HG03196 (cell line): ENCODE data around the gene ABLIM2.

Source experiments
- ATAC-seq: cut with Tn5 transposase; IDR thresholded peaks from one replicate; pipeline ENCODE4 v1.9.1; 2021; ENCODE audit not compliant: unreplicated experiment

The ABLIM2 gene

DNA sequence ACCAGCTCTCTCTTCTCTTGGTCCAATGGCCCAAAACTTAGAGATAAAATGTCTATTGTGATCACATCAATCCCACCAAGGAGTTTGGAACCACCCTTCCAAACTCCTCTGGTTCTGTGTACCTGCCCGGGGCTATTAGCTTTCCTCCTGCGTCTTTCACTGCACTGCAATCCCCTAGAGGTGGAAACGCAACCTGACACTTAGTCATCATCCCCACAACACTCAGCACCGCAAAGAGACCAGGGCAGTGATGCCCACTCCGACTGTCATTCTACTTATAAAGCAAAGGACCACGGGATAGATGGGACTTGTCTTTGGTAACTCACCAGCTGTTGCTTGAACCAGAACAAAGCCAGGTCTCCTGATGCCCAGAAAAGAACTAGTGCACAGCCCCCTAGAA, 240.9 kb downstream of the ABLIM2 start:
- ATAC-seq = no peak

DNA sequence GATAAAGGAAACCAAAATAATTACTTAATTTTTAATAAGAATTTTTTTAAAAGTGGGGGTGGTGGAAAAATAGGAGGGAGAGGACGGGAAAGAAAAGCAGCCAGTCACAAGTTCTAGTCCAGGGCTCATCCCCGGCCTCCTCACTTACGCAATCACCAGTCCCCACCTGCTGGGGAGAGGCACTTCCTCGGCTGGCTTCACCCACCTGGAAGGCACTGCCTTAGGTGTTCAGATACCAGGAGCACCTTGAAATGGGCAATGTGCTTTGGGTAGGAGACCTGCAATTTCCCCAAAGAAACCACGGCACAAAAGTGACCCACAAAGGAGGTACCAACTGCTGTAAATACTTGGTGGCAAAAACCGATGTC, 242.8 kb downstream of the ABLIM2 start:
- no peak for ATAC-seq
